HEK293 (cell line): ENCODE results near the gene NFE2L3.

Experiments used
- CTCF ChIA-PET: fragments of 350-600 bp; formaldehyde crosslinking; extraction: SDS; loops from one replicate; lab custom pipeline; 2021; ENCODE audit warnings: antibody characterized with exemption; lab: Yijun Ruan, JAX
- POLR2A ChIA-PET: fragments of 300-600 bp; formaldehyde crosslinking; extraction: SDS; loops from one replicate; lab custom pipeline; 2020; ENCODE audit warnings: antibody characterized with exemption, inconsistent platforms; lab: Yijun Ruan, JAX
- H3K27ac ChIP-seq: fragments of 200-500 bp; sonication (Bioruptor generic); 2 replicates; pipeline ENCODE4 v1.5.1; 2014; ENCODE audit warnings: low read depth, low read length, control low read depth, inconsistent platforms; ENCODE audit errors: extremely low read depth
- H3K36me3 ChIP-seq, 2 experiments: fragments of 200-500 bp in 1 of 2; sonication (Bioruptor generic) in 1 of 2; 1 replicate in 1 of 2; 2 replicates in 1 of 2; pipeline ENCODE4 v1.5.1; 2014 to 2017; ENCODE audit warnings: inconsistent platforms in 2 of 2, low read length in 2 of 2; ENCODE audit not compliant: control insufficient read depth in 2 of 2, insufficient read depth in 1 of 2
- H3K4me1 ChIP-seq: fragments of 200-500 bp; sonication (Bioruptor generic); 2 replicates; pipeline ENCODE4 v1.5.1; 2014; ENCODE audit warnings: mild to moderate bottlenecking, low read length, inconsistent platforms; ENCODE audit not compliant: control insufficient read depth, insufficient read depth
- H3K4me3 ChIP-seq: 2 replicates; pipeline ENCODE4 v1.5.1; 2011; ENCODE audit warnings: low read depth, mild to moderate bottlenecking, control low read depth, low read length, moderate library complexity
- H3K9me3 ChIP-seq: fragments of 200-500 bp; sonication (Bioruptor generic); 2 replicates; pipeline ENCODE4 v1.5.1; 2014; ENCODE audit warnings: low read depth, low read length, inconsistent platforms; ENCODE audit not compliant: control insufficient read depth, insufficient read depth
- ATF2 ChIP-seq: fragments of 450-650 bp; formaldehyde crosslinking; IDR thresholded peaks from 2 replicates; pipeline ENCODE4 v1.5.1; 2016; ENCODE audit warnings: missing biosample characterization, missing genetic modification characterization, low read depth
- BCL11B ChIP-seq: fragments of 450-650 bp; formaldehyde crosslinking; IDR thresholded peaks from 2 replicates; pipeline ENCODE4 v1.5.1; 2016; ENCODE audit warnings: low read depth, missing biosample characterization, missing genetic modification characterization
- PRDM1 ChIP-seq: fragments of 450-650 bp; formaldehyde crosslinking; IDR thresholded peaks from 2 replicates; pipeline ENCODE4; 2016; ENCODE audit warnings: missing biosample characterization, missing genetic modification characterization
- RBAK ChIP-seq: fragments of 450-650 bp; formaldehyde crosslinking; IDR thresholded peaks from 2 replicates; pipeline ENCODE4 v1.5.1; 2016; ENCODE audit warnings: missing biosample characterization, missing genetic modification characterization
- SP7 ChIP-seq: fragments of 450-650 bp; formaldehyde crosslinking; IDR thresholded peaks from 2 replicates; pipeline ENCODE4 v1.5.1; 2016; ENCODE audit warnings: missing biosample characterization, missing genetic modification characterization
- TSHZ1 ChIP-seq: fragments of 450-650 bp; formaldehyde crosslinking; IDR thresholded peaks from 2 replicates; pipeline ENCODE4 v1.5.1; 2016; ENCODE audit warnings: missing biosample characterization, missing genetic modification characterization, borderline replicate concordance
- ZBTB49 ChIP-seq: fragments of 450-650 bp; formaldehyde crosslinking; IDR thresholded peaks from 2 replicates; pipeline ENCODE4 v1.5.1; 2016; ENCODE audit warnings: missing biosample characterization, missing genetic modification characterization, low read depth
- ZFP69B ChIP-seq: fragments of 450-650 bp; formaldehyde crosslinking; IDR thresholded peaks from 2 replicates; pipeline ENCODE4 v1.5.1; 2016; ENCODE audit warnings: missing biosample characterization, missing genetic modification characterization
- ZNF112 ChIP-seq: fragments of 450-650 bp; formaldehyde crosslinking; IDR thresholded peaks from 2 replicates; pipeline ENCODE4 v1.5.0; 2017; ENCODE audit warnings: missing biosample characterization, missing genetic modification characterization
- ZNF132 ChIP-seq: fragments of 450-650 bp; formaldehyde crosslinking; IDR thresholded peaks from 2 replicates; pipeline ENCODE4 v1.5.1; 2017; ENCODE audit warnings: missing biosample characterization, missing genetic modification characterization, borderline replicate concordance
- ZNF23 ChIP-seq: fragments of 450-650 bp; formaldehyde crosslinking; IDR thresholded peaks from 2 replicates; pipeline ENCODE4 v1.5.1; 2016; ENCODE audit warnings: missing biosample characterization, missing genetic modification characterization, borderline replicate concordance
- ZNF324 ChIP-seq: fragments of 450-650 bp; formaldehyde crosslinking; IDR thresholded peaks from 2 replicates; pipeline ENCODE4 v1.5.1; 2016; ENCODE audit warnings: missing biosample characterization, missing genetic modification characterization
- ZNF341 ChIP-seq: fragments of 450-650 bp; formaldehyde crosslinking; IDR thresholded peaks from 2 replicates; pipeline ENCODE4; 2016; ENCODE audit warnings: low read depth, missing biosample characterization, missing genetic modification characterization
- ZNF529 ChIP-seq: fragments of 450-650 bp; formaldehyde crosslinking; IDR thresholded peaks from 2 replicates; pipeline ENCODE4 v1.5.1; 2017; ENCODE audit warnings: missing genetic modification characterization, missing biosample characterization; ENCODE audit not compliant: insufficient replicate concordance
- ZNF549 ChIP-seq: fragments of 450-650 bp; IDR thresholded peaks from 2 replicates; pipeline ENCODE4 v1.5.1; 2018; ENCODE audit warnings: missing biosample characterization, missing genetic modification characterization, mild to moderate bottlenecking, inconsistent platforms, moderate library complexity
- ZNF580 ChIP-seq: fragments of 450-650 bp; formaldehyde crosslinking; IDR thresholded peaks from 2 replicates; pipeline ENCODE4 v1.5.1; 2016; ENCODE audit warnings: missing biosample characterization, missing genetic modification characterization
- ZNF621 ChIP-seq: fragments of 450-650 bp; formaldehyde crosslinking; IDR thresholded peaks from 2 replicates; pipeline ENCODE4 v1.5.1; 2017; ENCODE audit warnings: missing biosample characterization, missing genetic modification characterization
- ZNF768 ChIP-seq: fragments of 450-650 bp; formaldehyde crosslinking; IDR thresholded peaks from 2 replicates; pipeline ENCODE4 v1.5.1; 2018; ENCODE audit warnings: missing biosample characterization, mild to moderate bottlenecking, missing genetic modification characterization

The NFE2L3 gene

GRCh38 chr7:26103596-26103995 lies 48.4 kb upstream of the NFE2L3 start:
- H3K36me3 ChIP-seq = no peaks in the 10 kb centered on the region
- H3K9me3 ChIP-seq = no peaks in the 10 kb centered on the region
- CTCF ChIA-PET = interaction anchor here (0.6 to 2.9 kb wide), 4 partner anchors 11 to 116 kb away, joined by 3 to 20 read pairs (median 4); no protein-coding TSS in a partner anchor
- H3K4me1 ChIP-seq = no peaks in the 10 kb centered on the region
- H3K27ac ChIP-seq = no peak overlapping the region
- TF ChIP-seq PRDM1 (tag by site-specific recombination) (no peak), TSHZ1 (tag by site-specific recombination) (no peak), ATF2 (tag by site-specific recombination) (no peak), BCL11B (tag by site-specific recombination) (no peak), ZNF768 (tag by site-specific recombination) (no peak), ZNF132 (tag by site-specific recombination) (no peak), ZBTB49 (tag by site-specific recombination) (no peak), ZNF529 (no peak)
- TF ChIP-seq, all 188 proteins: peak for 0
- POLR2A ChIA-PET = no interaction called here
- H3K4me3 ChIP-seq = no peak overlapping the region

GRCh38 chr7:26105236-26105635 lies 46.8 kb upstream of the NFE2L3 start:
- Histone ChIP-seq H3K4me1 (no peaks in the 10 kb centered on the region), H3K36me3 (no peaks in the 10 kb centered on the region), H3K4me3 (no peak overlapping the region), H3K27ac (no peak overlapping the region), H3K9me3 (no peaks in the 10 kb centered on the region)
- CTCF ChIA-PET = interaction anchor here (2.9 kb wide), 1 partner anchor 13 kb away, joined by 20 read pairs; no protein-coding TSS in a partner anchor
- POLR2A ChIA-PET = no interaction called here
- TF ChIP-seq SP7 (tag by site-specific recombination) (no peak), RBAK (tag by site-specific recombination) (no peak), ZNF112 (tag by site-specific recombination) (no peak)

GRCh38 chr7:26105931-26106330 lies 46.1 kb upstream of the NFE2L3 start:
- CTCF ChIA-PET = interaction anchor here (2.9 kb wide), 1 partner anchor 14 kb away, joined by 20 read pairs; no protein-coding TSS in a partner anchor
- TF ChIP-seq ZNF580 (tag by site-specific recombination) = no peak
- TF ChIP-seq ZNF23 (tag by site-specific recombination) = no peak
- no peak for TF ChIP-seq ZNF112 (tag by site-specific recombination)
- TF ChIP-seq ZFP69B (tag by site-specific recombination) = no peak
- TF ChIP-seq ATF2 (tag by site-specific recombination) = no peak
- TF ChIP-seq ZNF549 (tag by site-specific recombination) = no peak
- TF ChIP-seq ZNF341 (tag by site-specific recombination) = no peak
- TF ChIP-seq ZNF324 (tag by site-specific recombination) = no peak
- TF ChIP-seq ZNF621 = no peak

More at GRCh38 chr7:26105931-26106330, 46.1 kb upstream of the NFE2L3 start:
- POLR2A ChIA-PET = interaction anchor here (0.6 kb wide), 1 partner anchor 46 kb away, joined by 3 read pairs; the partner anchor contains the start of gene NFE2L3
- Histone ChIP-seq H3K27ac (no peak overlapping the region), H3K36me3 (no peaks in the 10 kb centered on the region), H3K4me1 (no peaks in the 10 kb centered on the region), H3K4me3 (no peak overlapping the region), H3K9me3 (no peaks in the 10 kb centered on the region)
